ENCODE measurements around the gene FMNL2. TPM values are rescaled to one million over a fixed set of nuclear protein-coding genes. Genes with fewer than 3 reads are reported as not detected.

FMNL2 gene
- total RNA-seq, 1 donor from 2014 or later = 24.7 TPM

- H3K36me3 ChIP-seq (ENCODE audit: control insufficient read depth, insufficient read depth, low read length) = peaks cover 16% of the 10 kb centered on the region
- FAIRE-seq (no peak), DNase-seq (ENCODE audit: low read depth) (no peak)
- H3K4me3 ChIP-seq (ENCODE audit: low read depth, low read length) = no peak overlapping the region
- H3K27me3 ChIP-seq (ENCODE audit: control insufficient read depth, insufficient read depth, low read length) = no peaks in the 10 kb centered on the region
- no peak for TF ChIP-seq CTCF (IDR thresholded peaks at IDR 0.05; ENCODE audit: insufficient read depth, low read length, severe bottlenecking)
These were observed 285.2 kb downstream of the FMNL2 start for GRCh38 chr2:152620208-152620607.

GRCh38 chr2:152620985-152621384 lies 286.0 kb downstream of the FMNL2 start:
- FAIRE-seq = no peak
- no peaks in the 10 kb centered on the region for H3K27me3 ChIP-seq (ENCODE audit: control insufficient read depth, insufficient read depth, low read length)
- TF ChIP-seq CTCF (IDR thresholded peaks at IDR 0.05; ENCODE audit: insufficient read depth, low read length, severe bottlenecking) = no peak
- no peak overlapping the region for H3K4me3 ChIP-seq (ENCODE audit: low read depth, low read length)
- peaks cover 18% of the 10 kb centered on the region for H3K36me3 ChIP-seq (ENCODE audit: control insufficient read depth, insufficient read depth, low read length)
- DNase-seq (ENCODE audit: low read depth) = no peak

GRCh38 chr2:152622219-152622618 lies 287.2 kb downstream of the FMNL2 start:
- no peak for TF ChIP-seq CTCF (IDR thresholded peaks at IDR 0.05; ENCODE audit: insufficient read depth, low read length, severe bottlenecking)
- no peaks in the 10 kb centered on the region for H3K27me3 ChIP-seq (ENCODE audit: control insufficient read depth, insufficient read depth, low read length)
- FAIRE-seq = no peak
- no peak for DNase-seq (ENCODE audit: low read depth)
- no peak overlapping the region for H3K4me3 ChIP-seq (ENCODE audit: low read depth, low read length)
- H3K36me3 ChIP-seq (ENCODE audit: control insufficient read depth, insufficient read depth, low read length) = peaks cover 16% of the 10 kb centered on the region

- no peaks in the 10 kb centered on the region for H3K27me3 ChIP-seq (ENCODE audit: control insufficient read depth, insufficient read depth, low read length)
- no peak for TF ChIP-seq CTCF (IDR thresholded peaks at IDR 0.05; ENCODE audit: insufficient read depth, low read length, severe bottlenecking)
- DNase-seq (ENCODE audit: low read depth) (no peak), FAIRE-seq (no peak)
- H3K4me3 ChIP-seq (ENCODE audit: low read depth, low read length) = no peak overlapping the region
- H3K36me3 ChIP-seq (ENCODE audit: control insufficient read depth, insufficient read depth, low read length) = peaks cover 16% of the 10 kb centered on the region
These were observed 288.2 kb downstream of the FMNL2 start for GRCh38 chr2:152623076-152623740.

- TF ChIP-seq CTCF (IDR thresholded peaks at IDR 0.05; ENCODE audit: insufficient read depth, low read length, severe bottlenecking) = no peak
- no peak for FAIRE-seq
- H3K27me3 ChIP-seq (ENCODE audit: control insufficient read depth, insufficient read depth, low read length) = no peaks in the 10 kb centered on the region
- no peak overlapping the region for H3K4me3 ChIP-seq (ENCODE audit: low read depth, low read length)
- DNase-seq (ENCODE audit: low read depth) = no peak
- H3K36me3 ChIP-seq (ENCODE audit: control insufficient read depth, insufficient read depth, low read length) = peaks cover 16% of the 10 kb centered on the region
These were observed 288.8 kb downstream of the FMNL2 start for GRCh38 chr2:152623775-152624174.

- DNase-seq (ENCODE audit: low read depth) (no peak), FAIRE-seq (no peak)
- TF ChIP-seq CTCF (IDR thresholded peaks at IDR 0.05; ENCODE audit: insufficient read depth, low read length, severe bottlenecking) = no peak
- Histone ChIP-seq H3K36me3 (ENCODE audit: control insufficient read depth, insufficient read depth, low read length) (peaks cover 13% of the 10 kb centered on the region), H3K4me3 (ENCODE audit: low read depth, low read length) (no peak overlapping the region), H3K27me3 (ENCODE audit: control insufficient read depth, insufficient read depth, low read length) (no peaks in the 10 kb centered on the region)
These were observed 289.8 kb downstream of the FMNL2 start for GRCh38 chr2:152624805-152625204.
